ENCODE results near the gene ITPRIP. TPM values are rescaled to one million over a fixed set of nuclear protein-coding genes. Genes with fewer than 3 reads are reported as not detected.

Gene ITPRIP
- total and polyA plus RNA-seq, 2 of the 8 experiments (the other 6 are each of a cell fraction or from before 2014, with no cell fraction given): 15.3 to 16.9 TPM

DNA sequence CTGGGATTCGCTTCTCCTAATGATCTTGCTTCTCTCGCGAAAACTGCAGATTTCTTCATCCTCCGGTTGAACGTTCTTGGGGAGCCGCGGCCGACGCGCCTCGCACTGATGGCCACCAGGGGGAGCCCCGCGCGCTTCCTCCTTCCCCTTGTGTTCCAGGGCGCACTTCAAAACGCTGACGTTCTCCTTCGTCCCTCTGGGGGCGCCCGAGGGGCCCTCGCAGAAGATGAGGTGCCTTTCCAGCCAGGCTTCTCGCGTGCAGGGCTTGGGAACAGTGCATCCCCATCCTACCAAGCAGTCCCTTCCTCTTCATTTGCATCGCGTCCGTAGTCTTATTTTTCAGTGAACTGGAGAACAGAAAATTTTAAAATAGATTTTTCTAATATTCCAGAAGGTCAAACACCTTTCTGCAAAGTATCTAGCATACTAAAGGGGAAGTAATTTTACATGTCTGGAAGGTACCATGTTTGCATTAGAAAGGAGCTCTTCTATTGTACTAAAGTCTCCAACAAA, 46.8 kb downstream of the ITPRIP start (continued):
- TF ChIP-seq BRCA1 (IDR thresholded peaks at IDR 0.05; ENCODE audit: low read depth, low read length) (0 out of 2 replicates have a peak, but pooled peaks have one; percentile 17), CHD2 (IDR thresholded peaks at IDR 0.05; ENCODE audit: low read length) (0 out of 2 replicates have a peak, but pooled peaks have one; percentile 42)

All from H1 (cell line).